Glutamatergic neuron (in vitro differentiated cells): Measurements from ENCODE around the gene FRS3. TPM values are rescaled to one million over a fixed set of nuclear protein-coding genes. Genes with fewer than 3 reads are reported as not detected.
A peak's percentile ranks its signal among the peaks of the same experiment; 100 is the strongest.

Experiments
- DNase-seq: peaks from one replicate; pipeline ENCODE4 v3.0.0; 2022
- H3K27ac Mint-ChIP-seq: one replicate; pipeline ENCODE4 v1.8.0; 2020; ENCODE audit warnings: mild to moderate bottlenecking, mixed read lengths, inconsistent platforms; ENCODE audit not compliant: unreplicated experiment
- H3K27me3 Mint-ChIP-seq: one replicate; pipeline ENCODE4 v1.8.0; 2020; ENCODE audit warnings: mild to moderate bottlenecking, moderate library complexity, mixed read lengths, inconsistent platforms; ENCODE audit not compliant: unreplicated experiment
- H3K36me3 Mint-ChIP-seq: one replicate; pipeline ENCODE4 v1.8.0; 2020; ENCODE audit warnings: mild to moderate bottlenecking, mixed read lengths, inconsistent platforms; ENCODE audit not compliant: unreplicated experiment
- H3K4me1 Mint-ChIP-seq: one replicate; pipeline ENCODE4 v1.8.0; 2020; ENCODE audit warnings: mild to moderate bottlenecking, low read depth, mixed read lengths, inconsistent platforms; ENCODE audit not compliant: unreplicated experiment
- H3K4me3 Mint-ChIP-seq: one replicate; pipeline ENCODE4 v1.8.0; 2020; ENCODE audit warnings: mild to moderate bottlenecking, mixed read lengths, inconsistent platforms; ENCODE audit not compliant: unreplicated experiment
- H3K9me3 Mint-ChIP-seq: one replicate; pipeline ENCODE4 v1.8.0; 2020; ENCODE audit warnings: mild to moderate bottlenecking, moderate library complexity, mixed read lengths, inconsistent platforms; ENCODE audit not compliant: unreplicated experiment
- total RNA-seq: library from RNA; stranded (reverse); fragmentation: NEBNext Ultra II Directional; extraction: Animal tissue kit (Norgen Biotek cat#: 25700); gene quantifications from one replicate; pipeline ENCODE4 v1.2.1, GENCODE V29; 2021; ENCODE audit not compliant: unreplicated experiment
- TF ChIP-seq, protein P1 (sequence below): fragments of 200-600 bp; sonication (generic); IDR thresholded peaks from one replicate; pipeline ENCODE4 v1.5.0; 2021; ENCODE audit not compliant: partially characterized antibody, unreplicated experiment

FRS3 gene
- total RNA-seq, 1 donor from 2014 or later: 17.8 TPM

DNA sequence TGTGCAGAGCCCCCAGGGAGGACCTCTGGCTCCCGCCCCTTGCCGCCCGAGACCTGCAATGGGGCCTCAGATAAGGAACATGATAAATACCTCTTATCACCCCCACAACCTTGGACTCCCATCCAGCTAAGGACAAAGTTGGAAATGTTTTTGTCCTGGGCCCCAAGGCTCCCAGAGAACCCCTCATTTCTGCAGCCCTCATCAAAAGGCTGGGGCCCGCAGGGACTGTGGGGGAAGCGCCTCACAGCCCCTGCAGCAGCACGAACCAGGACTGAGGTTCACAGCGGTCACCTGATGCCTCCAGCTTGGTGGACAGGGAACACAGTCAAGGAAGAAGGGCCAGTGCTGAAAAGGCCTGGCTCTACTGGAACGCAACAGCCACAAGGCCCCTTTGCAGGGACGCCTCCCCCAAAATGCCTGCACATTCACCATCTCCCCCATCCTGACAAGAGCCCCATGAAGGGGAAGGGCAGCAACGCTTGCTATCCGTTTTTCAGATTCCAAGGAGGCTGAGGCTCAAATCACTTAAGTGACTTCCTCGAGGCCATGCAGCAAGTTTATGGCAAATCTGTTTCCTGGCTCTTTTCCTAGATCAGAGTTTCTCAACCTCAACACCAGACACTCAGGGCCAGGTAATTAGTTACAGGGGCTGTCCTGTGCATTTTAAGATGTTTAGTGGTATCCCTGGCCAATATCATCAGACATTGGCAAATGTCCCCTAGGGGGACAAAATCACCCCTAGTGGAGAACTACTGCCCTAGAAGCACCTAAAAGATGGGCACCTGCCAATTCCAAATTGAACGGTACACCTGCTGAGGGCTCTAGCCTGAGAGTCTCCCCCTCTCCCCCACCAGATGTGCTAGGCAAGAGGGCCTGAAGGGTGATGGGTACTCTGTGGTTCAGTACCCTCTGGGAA, 54.9 kb downstream of the FRS3 start:
- Mint-ChIP-seq H3K4me3 (no peak overlapping the region), H3K36me3 (no peaks in the 10 kb centered on the region), H3K4me1 (peaks cover 2% of the 10 kb centered on the region), H3K9me3 (no peaks in the 10 kb centered on the region), H3K27ac (no peak overlapping the region), H3K27me3 (peaks cover 6% of the 10 kb centered on the region)
- DNase-seq: no peak
- TF ChIP-seq, protein P1, sequence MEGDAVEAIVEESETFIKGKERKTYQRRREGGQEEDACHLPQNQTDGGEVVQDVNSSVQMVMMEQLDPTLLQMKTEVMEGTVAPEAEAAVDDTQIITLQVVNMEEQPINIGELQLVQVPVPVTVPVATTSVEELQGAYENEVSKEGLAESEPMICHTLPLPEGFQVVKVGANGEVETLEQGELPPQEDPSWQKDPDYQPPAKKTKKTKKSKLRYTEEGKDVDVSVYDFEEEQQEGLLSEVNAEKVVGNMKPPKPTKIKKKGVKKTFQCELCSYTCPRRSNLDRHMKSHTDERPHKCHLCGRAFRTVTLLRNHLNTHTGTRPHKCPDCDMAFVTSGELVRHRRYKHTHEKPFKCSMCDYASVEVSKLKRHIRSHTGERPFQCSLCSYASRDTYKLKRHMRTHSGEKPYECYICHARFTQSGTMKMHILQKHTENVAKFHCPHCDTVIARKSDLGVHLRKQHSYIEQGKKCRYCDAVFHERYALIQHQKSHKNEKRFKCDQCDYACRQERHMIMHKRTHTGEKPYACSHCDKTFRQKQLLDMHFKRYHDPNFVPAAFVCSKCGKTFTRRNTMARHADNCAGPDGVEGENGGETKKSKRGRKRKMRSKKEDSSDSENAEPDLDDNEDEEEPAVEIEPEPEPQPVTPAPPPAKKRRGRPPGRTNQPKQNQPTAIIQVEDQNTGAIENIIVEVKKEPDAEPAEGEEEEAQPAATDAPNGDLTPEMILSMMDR: no peak

DNA sequence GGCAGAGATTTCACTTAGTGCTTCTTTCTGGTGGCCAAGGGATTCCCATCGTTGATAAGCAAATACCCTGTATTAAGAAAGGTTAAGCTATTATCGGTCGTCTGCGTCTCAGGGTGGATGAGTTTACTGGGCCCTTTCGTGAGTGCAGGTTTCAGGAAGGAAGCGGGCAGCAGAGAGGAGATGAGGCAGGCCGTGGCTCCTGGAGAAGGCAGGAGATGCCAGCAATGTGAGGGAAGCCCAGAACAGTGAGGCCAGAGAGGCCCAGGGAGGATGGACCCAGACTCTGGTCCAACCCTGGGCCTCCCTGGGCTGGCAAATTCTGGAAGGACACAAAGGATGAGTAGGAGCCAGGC, 55.5 kb downstream of the FRS3 start:
- DNase-seq: no peak
- no peaks in the 10 kb centered on the region for H3K9me3 Mint-ChIP-seq
- H3K27me3 Mint-ChIP-seq: peaks cover 6% of the 10 kb centered on the region
- H3K4me3 Mint-ChIP-seq: no peak overlapping the region
- no peaks in the 10 kb centered on the region for H3K36me3 Mint-ChIP-seq
- no peak overlapping the region for H3K27ac Mint-ChIP-seq
- H3K4me1 Mint-ChIP-seq: peaks cover 2% of the 10 kb centered on the region
- TF ChIP-seq, protein P1: no peak

DNA sequence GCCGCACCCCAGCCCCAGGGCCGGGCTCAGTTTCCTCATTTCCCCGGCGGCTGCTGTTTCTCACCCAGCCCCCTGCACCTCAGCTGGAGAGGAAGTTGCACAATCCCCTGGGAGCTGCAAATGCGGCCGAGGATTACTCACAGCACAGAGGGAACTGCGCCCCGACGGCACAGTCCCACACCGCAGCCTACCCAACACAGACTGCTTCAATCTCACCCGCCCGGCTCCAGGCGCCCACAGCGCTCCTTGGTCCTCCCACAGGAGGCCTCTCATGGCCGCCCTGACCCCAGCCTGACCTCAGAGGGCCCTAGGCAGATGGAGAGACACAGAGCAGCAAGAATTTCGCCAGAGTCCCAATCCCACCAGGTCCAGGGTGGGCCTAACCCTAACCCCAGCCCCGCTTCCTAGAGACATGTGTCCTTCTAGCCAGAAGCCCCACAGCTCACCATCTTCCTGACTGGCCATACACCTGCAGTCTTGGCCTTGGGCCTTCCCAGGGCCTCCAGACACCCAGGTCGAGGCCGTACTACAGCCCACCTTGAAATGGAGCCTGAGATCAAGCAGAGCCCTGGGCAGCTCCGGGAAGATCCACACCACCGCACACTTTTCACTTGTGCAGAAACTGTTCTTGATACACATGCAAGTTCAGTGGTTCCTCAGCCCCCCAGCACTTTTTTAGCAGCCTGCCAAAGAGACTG, 56.0 kb downstream of the FRS3 start:
- Mint-ChIP-seq H3K4me3 (no peak overlapping the region), H3K27me3 (peaks cover 6% of the 10 kb centered on the region), H3K36me3 (no peaks in the 10 kb centered on the region), H3K27ac (no peak overlapping the region), H3K4me1 (peaks cover 2% of the 10 kb centered on the region), H3K9me3 (no peaks in the 10 kb centered on the region)
- TF ChIP-seq, protein P1: no peak
- DNase-seq: peak; percentile 31

DNA sequence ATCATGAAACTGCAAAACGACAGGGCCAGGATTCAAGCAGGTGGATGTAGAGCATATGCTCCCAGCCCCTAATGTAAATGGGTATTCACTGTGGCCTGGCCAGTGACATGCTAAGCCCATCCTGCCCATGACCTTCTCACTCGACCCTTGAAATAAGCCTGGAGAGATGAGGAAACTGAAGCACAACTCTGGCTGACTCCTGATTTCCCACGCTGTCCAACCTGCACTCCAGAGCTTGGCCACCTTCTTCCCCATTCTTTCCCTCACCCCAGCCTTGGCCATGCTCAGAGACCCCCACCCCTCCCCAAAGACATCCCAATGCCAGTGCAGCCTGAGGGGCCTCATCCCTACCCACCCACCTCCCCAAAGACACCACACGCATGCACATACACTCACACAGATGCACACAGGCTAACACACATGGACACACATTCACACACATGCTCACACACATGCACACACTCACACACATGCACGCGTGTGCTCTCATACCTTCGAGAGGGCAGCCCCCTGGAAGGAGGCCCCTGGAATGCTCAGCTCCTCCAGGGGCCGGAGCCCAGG, 56.7 kb downstream of the FRS3 start:
- Mint-ChIP-seq H3K4me3 (no peak overlapping the region), H3K27ac (no peak overlapping the region), H3K27me3 (peaks cover 7% of the 10 kb centered on the region), H3K9me3 (no peaks in the 10 kb centered on the region), H3K4me1 (peaks cover 2% of the 10 kb centered on the region), H3K36me3 (no peaks in the 10 kb centered on the region)
- TF ChIP-seq, protein P1: no peak
- no peak for DNase-seq
